Calu3 (cell line): ENCODE measurements around the gene IL24. TPM values are rescaled to one million over a fixed set of nuclear protein-coding genes. Genes with fewer than 3 reads are reported as not detected.

Experiments used
- BruUV-seq: library from RNA; stranded (reverse); fragments of 400-500 nt; replicated peaks from 2 replicates; lab custom pipeline; 2021; lab: Mats Ljungman, UMichigan
- CTCF ChIA-PET: fragments of 300-600 bp; sonication (Branson Sonifier 250); formaldehyde crosslinking; loops from one replicate; lab custom pipeline; 2022; ENCODE audit warnings: antibody characterized with exemption; lab: Charles Lee
- DNase-seq: peaks from one replicate; pipeline ENCODE4 v3.0.0; 2022
- H3K27ac Mint-ChIP-seq: one replicate; pipeline ENCODE4 v1.8.0; 2022; ENCODE audit warnings: mixed read lengths; ENCODE audit not compliant: unreplicated experiment
- H3K27me3 Mint-ChIP-seq: one replicate; pipeline ENCODE4 v1.8.0; 2022; ENCODE audit warnings: mixed read lengths; ENCODE audit not compliant: unreplicated experiment
- H3K36me3 Mint-ChIP-seq: one replicate; pipeline ENCODE4 v1.8.0; 2022; ENCODE audit warnings: mild to moderate bottlenecking, moderate library complexity, mixed read lengths; ENCODE audit not compliant: insufficient read depth, unreplicated experiment
- H3K4me1 Mint-ChIP-seq: one replicate; pipeline ENCODE4 v1.8.0; 2022; ENCODE audit warnings: mild to moderate bottlenecking, low read depth, mixed read lengths; ENCODE audit not compliant: unreplicated experiment
- H3K4me3 Mint-ChIP-seq: one replicate; pipeline ENCODE4 v1.8.0; 2022; ENCODE audit warnings: mild to moderate bottlenecking, low read depth, moderate library complexity, mixed read lengths; ENCODE audit not compliant: unreplicated experiment
- H3K9me3 Mint-ChIP-seq: one replicate; pipeline ENCODE4 v1.8.0; 2022; ENCODE audit warnings: low read depth, mixed read lengths; ENCODE audit not compliant: unreplicated experiment
- intact Hi-C: fragments of 100-400 bp; cut with micrococcal nuclease; formaldehyde crosslinking; loops from one replicate; pipeline ENCODE4 v1.10.0; 2022; ENCODE audit not compliant: unreplicated experiment
- total RNA-seq: library from RNA; stranded (reverse); gene quantifications from 2 replicates; pipeline ENCODE4 v1.2.3, GENCODE V29; 2022
- TF ChIP-seq, protein P1 (sequence below): fragments of 200-600 bp; IDR thresholded peaks from one replicate; pipeline ENCODE4 v1.8.0; 2022; ENCODE audit warnings: antibody characterized with exemption; ENCODE audit not compliant: unreplicated experiment

Gene IL24
- total RNA-seq, 1 experiment from 2014 or later, result not detected

DNA sequence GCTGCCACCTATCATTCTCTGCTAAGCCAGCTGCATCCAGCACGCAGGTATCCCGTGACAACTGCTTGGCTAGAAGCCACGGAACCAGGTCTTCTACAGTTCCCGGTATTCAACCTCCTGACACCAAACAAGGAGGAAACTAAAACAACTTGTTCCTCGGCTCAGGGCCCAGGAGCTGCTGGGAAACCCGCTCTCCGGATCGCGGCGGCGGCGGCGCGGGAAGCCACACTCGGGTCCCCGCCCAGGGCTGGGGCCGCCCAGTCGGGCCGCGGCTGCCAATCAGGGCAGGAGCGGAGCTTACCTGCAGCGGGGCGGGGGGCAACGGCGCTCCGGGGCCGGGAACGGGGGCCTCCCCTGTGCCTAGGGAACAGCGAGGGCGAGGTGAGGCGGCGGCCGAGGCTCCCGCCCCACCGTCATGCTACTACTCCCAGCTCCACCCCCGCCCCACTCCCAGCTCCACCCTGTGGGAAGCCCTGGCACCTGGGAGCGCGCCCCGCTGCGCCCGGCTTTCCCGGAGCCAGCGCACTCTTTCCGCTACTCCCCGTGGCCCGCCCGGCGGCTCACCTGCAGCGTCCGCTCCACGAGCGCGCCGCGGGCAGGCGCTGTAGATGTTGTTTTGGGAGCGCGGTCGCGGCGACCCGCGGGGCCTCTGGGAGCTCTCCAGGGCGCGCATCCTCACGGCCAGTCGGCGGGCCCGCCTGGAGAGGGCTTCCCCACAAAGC lies 12.1 kb downstream of the IL24 start:
- DNase-seq, result peak; percentile 89
- Mint-ChIP-seq H3K4me3 (peak overlapping the region; percentile 62), H3K4me1 (peaks cover 42% of the 10 kb centered on the region), H3K36me3 (peaks cover 9% of the 10 kb centered on the region), H3K27ac (peak overlapping the region; percentile 46), H3K27me3 (no peaks in the 10 kb centered on the region), H3K9me3 (no peaks in the 10 kb centered on the region)
- no TSS peak for BruUV-seq
- TF ChIP-seq, protein P1, sequence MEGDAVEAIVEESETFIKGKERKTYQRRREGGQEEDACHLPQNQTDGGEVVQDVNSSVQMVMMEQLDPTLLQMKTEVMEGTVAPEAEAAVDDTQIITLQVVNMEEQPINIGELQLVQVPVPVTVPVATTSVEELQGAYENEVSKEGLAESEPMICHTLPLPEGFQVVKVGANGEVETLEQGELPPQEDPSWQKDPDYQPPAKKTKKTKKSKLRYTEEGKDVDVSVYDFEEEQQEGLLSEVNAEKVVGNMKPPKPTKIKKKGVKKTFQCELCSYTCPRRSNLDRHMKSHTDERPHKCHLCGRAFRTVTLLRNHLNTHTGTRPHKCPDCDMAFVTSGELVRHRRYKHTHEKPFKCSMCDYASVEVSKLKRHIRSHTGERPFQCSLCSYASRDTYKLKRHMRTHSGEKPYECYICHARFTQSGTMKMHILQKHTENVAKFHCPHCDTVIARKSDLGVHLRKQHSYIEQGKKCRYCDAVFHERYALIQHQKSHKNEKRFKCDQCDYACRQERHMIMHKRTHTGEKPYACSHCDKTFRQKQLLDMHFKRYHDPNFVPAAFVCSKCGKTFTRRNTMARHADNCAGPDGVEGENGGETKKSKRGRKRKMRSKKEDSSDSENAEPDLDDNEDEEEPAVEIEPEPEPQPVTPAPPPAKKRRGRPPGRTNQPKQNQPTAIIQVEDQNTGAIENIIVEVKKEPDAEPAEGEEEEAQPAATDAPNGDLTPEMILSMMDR, result no peak
- intact Hi-C loops, result no loop called here
- CTCF ChIA-PET, result interaction anchor here (0.6 to 2.0 kb wide), 22 partner anchors 10 to 481 kb away, joined by 3 to 9 read pairs (median 4); partner anchors contain the start of genes EIF2D and PIGR

DNA sequence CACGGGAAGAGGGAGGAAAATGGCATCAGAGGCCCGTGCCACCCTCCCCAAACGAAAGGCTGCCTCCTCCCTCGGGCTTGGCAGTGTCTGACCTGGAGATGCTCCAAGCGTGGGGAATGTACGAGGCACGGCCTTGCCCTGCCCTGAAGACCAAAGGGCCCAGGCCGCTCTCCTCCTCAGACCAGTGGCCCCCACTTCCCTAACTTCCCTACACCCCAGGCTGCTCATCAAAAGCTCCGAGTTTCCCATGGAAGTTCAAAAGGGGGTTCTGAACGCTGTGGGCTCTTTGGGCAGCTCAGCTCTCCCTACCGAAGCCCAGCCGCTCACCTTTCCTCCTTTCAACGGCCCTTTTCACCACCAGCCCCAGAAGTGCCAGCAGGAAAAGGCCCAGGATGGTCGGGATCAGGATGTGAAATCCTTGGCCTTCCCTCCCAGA lies 12.7 kb downstream of the IL24 start:
- Mint-ChIP-seq H3K36me3 (peaks cover 9% of the 10 kb centered on the region), H3K27ac (no peak overlapping the region), H3K27me3 (peaks cover 6% of the 10 kb centered on the region), H3K4me1 (peaks cover 41% of the 10 kb centered on the region), H3K9me3 (no peaks in the 10 kb centered on the region), H3K4me3 (peak overlapping the region; percentile 62)
- CTCF ChIA-PET, result interaction anchor here (0.6 to 2.0 kb wide), 17 partner anchors 9 to 482 kb away, joined by 3 to 9 read pairs (median 5); partner anchors contain the start of gene PIGR
- intact Hi-C loops, result loop anchor here (2.0 kb wide), 1 partner anchor 45 kb away; the partner anchor contains the start of gene IL20
- no TSS peak for BruUV-seq
- DNase-seq, result no peak
- TF ChIP-seq, protein P1, result no peak

DNA sequence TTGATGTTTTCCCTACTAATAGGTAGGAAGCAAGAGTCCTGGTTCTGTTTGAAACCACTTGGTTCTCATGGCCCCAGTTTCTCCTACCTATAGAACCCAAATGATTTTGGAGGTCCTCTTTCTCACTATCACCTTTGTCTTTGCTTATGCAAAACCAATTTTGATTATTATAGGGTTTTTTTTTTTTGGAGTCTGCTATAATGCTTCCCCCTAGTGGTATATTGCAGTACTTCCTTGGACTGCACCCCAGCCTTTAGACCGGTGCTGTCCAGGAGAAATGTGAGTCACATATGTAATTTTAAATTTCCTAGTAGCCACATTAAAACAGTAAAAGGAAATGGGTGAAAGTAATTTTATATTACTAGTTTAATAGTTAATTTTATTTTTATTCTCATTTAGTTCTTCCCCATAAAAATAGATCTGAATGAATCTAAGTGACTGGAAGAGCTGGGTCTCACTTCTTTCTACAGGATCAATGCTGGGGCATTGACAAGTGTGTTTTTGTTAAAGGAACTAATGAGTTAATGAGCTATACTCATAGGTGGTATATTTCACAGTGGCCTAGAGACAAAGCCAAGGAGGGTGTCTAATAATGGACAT lies 13.9 kb downstream of the IL24 start:
- peaks cover 9% of the 10 kb centered on the region for H3K36me3 Mint-ChIP-seq
- intact Hi-C loops, result loop anchor here (1.0 to 2.0 kb wide), 2 partner anchors 46 to 166 kb away; partner anchors contain the start of gene IL20
- H3K4me3 Mint-ChIP-seq, result no peak overlapping the region
- BruUV-seq, result no TSS peak
- TF ChIP-seq, protein P1, result peak; percentile 85
- peaks cover 28% of the 10 kb centered on the region for H3K4me1 Mint-ChIP-seq
- CTCF ChIA-PET, result interaction anchor here (0.7 to 2.6 kb wide), 4 partner anchors 71 to 176 kb away, joined by 3 to 20 read pairs (median 4); no protein-coding TSS in a partner anchor
- peak; percentile 64 for DNase-seq
- no peak overlapping the region for H3K27ac Mint-ChIP-seq
- H3K9me3 Mint-ChIP-seq, result no peaks in the 10 kb centered on the region
- H3K27me3 Mint-ChIP-seq, result peaks cover 18% of the 10 kb centered on the region

DNA sequence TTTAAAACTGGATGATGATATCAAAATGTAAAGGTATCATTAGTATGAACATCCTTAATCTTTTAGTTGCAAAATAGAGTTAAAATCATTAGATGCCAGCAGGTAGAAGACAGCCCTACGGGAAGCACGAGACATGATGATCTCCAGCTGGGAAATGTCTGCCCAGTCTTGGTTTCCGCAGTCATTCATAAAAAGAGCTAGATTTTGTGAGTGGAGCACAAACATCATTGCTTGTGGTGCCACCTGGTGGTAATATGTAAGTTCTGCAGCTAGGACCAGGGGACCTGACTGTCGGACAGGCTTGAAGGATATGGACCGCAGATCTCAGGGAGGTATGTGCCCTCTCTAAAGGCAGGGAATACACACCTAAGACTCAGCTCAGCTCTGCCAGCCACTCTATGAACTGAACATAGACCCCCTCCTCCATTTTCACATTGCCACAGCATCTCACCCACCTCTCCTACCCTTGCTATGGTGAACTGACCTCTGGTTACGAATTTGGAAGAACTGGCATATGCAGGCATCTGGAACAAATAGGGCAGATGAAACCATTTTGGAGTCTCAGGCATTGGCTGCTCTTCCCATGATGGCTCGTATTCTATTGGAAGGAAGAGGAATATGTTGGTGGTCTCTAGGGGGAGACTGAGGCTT lies 15.3 kb downstream of the IL24 start:
- no TSS peak for BruUV-seq
- Mint-ChIP-seq H3K36me3 (peaks cover 9% of the 10 kb centered on the region), H3K9me3 (no peaks in the 10 kb centered on the region), H3K4me3 (no peak overlapping the region), H3K27me3 (peaks cover 20% of the 10 kb centered on the region), H3K27ac (no peak overlapping the region), H3K4me1 (peaks cover 25% of the 10 kb centered on the region)
- intact Hi-C loops, result loop anchor here (1.0 to 2.0 kb wide), 4 partner anchors 70 to 278 kb away; no protein-coding TSS in a partner anchor
- CTCF ChIA-PET, result interaction anchor here (0.5 to 2.6 kb wide), 39 partner anchors 9 to 300 kb away, joined by 3 to 49 read pairs (median 3); partner anchors contain the start of genes C1orf116, DYRK3, EIF2D and FCMR
- DNase-seq, result peak; percentile 82
- TF ChIP-seq, protein P1, result peak; percentile 84
